Endodermal cell (in vitro differentiated cells): ENCODE data around the gene ZEB2. TPM values are rescaled to one million over a fixed set of nuclear protein-coding genes. Genes with fewer than 3 reads are reported as not detected.

Source experiments
- DNase-seq: peaks from one replicate; pipeline ENCODE4 v3.0.0-alpha.2; 2017
- H3K27ac ChIP-seq: 2 replicates; pipeline ENCODE4 v1.5.1; 2013; ENCODE audit warnings: mild to moderate bottlenecking, low read depth, low read length, moderate library complexity
- H3K27me3 ChIP-seq: 2 replicates; pipeline ENCODE4 v1.6.1; 2013; ENCODE audit warnings: mild to moderate bottlenecking, low read length, moderate library complexity; ENCODE audit not compliant: insufficient read depth, control insufficient read depth, poor library complexity, severe bottlenecking
- H3K36me3 ChIP-seq: 2 replicates; pipeline ENCODE4 v1.7.0; 2013; ENCODE audit warnings: mild to moderate bottlenecking, low read length, moderate library complexity; ENCODE audit not compliant: control insufficient read depth, insufficient read depth
- H3K4me1 ChIP-seq: one replicate; pipeline ENCODE4 v1.7.0; 2013; ENCODE audit warnings: low read length; ENCODE audit not compliant: control insufficient read depth, insufficient read depth
- H3K4me3 ChIP-seq: 2 replicates; pipeline ENCODE4 v1.5.1; 2013; ENCODE audit warnings: mild to moderate bottlenecking, low read length, moderate library complexity
- H3K9ac ChIP-seq: 2 replicates; pipeline ENCODE4 v1.6.1; 2013; ENCODE audit warnings: mild to moderate bottlenecking, low read length, moderate library complexity; ENCODE audit not compliant: poor library complexity, severe bottlenecking; ENCODE audit errors: extremely low read depth
- H3K9me3 ChIP-seq: 2 replicates; pipeline ENCODE4 v1.6.1; 2013; ENCODE audit warnings: mild to moderate bottlenecking, low read length, moderate library complexity; ENCODE audit not compliant: control insufficient read depth
- H3K27ac Mint-ChIP-seq: 2 replicates; pipeline ENCODE4 v1.8.0; 2020; ENCODE audit warnings: mixed read lengths
- H3K27me3 Mint-ChIP-seq: 2 replicates; pipeline ENCODE4 v1.8.0; 2021; ENCODE audit warnings: mild to moderate bottlenecking, mixed read lengths; ENCODE audit not compliant: insufficient read depth
- H3K36me3 Mint-ChIP-seq: 2 replicates; pipeline ENCODE4 v1.8.0; 2020; ENCODE audit warnings: low read depth, mixed read lengths
- H3K4me1 Mint-ChIP-seq: 2 replicates; pipeline ENCODE4 v1.8.0; 2020; ENCODE audit warnings: mixed read lengths
- H3K4me3 Mint-ChIP-seq: 2 replicates; pipeline ENCODE4 v1.8.0; 2020; ENCODE audit warnings: mild to moderate bottlenecking, moderate library complexity, mixed read lengths
- H3K9me3 Mint-ChIP-seq: 2 replicates; pipeline ENCODE4 v1.8.0; 2020; ENCODE audit warnings: mild to moderate bottlenecking, mixed read lengths
- WGBS, 2 experiments: methylation state at CpG; one replicate each; pipeline versions ENCODE4 v1.1.5 to v1.1.7; 2013; ENCODE audit warnings: missing lambda C conversion rate in 2 of 2, mixed read lengths in 1 of 2; ENCODE audit not compliant: insufficient coverage in 1 of 2, insufficient read length in 1 of 2; 5-methylcytosine and 5-hydroxymethylcytosine counted together
- total RNA-seq, 2 donors: library from RNA; stranded (reverse); fragmentation: NEBNext Ultra II Directional in 1 of 2; extraction: Animal tissue kit (Norgen Biotek cat#: 25700) in 1 of 2; gene quantifications; 2 replicates in 1 of 2; 3 replicates in 1 of 2; pipeline ENCODE4 v1.2.1, GENCODE V29; 2021
- TF ChIP-seq, protein P1 (sequence below): fragments of 200-600 bp; sonication (generic); conservative IDR thresholded peaks from 2 replicates; pipeline ENCODE4 v1.5.0; 2021; ENCODE audit warnings: antibody characterized with exemption, mild to moderate bottlenecking

ZEB2 gene
- total RNA-seq, 2 donors from 2014 or later: 0.29 to 0.31 TPM

DNA sequence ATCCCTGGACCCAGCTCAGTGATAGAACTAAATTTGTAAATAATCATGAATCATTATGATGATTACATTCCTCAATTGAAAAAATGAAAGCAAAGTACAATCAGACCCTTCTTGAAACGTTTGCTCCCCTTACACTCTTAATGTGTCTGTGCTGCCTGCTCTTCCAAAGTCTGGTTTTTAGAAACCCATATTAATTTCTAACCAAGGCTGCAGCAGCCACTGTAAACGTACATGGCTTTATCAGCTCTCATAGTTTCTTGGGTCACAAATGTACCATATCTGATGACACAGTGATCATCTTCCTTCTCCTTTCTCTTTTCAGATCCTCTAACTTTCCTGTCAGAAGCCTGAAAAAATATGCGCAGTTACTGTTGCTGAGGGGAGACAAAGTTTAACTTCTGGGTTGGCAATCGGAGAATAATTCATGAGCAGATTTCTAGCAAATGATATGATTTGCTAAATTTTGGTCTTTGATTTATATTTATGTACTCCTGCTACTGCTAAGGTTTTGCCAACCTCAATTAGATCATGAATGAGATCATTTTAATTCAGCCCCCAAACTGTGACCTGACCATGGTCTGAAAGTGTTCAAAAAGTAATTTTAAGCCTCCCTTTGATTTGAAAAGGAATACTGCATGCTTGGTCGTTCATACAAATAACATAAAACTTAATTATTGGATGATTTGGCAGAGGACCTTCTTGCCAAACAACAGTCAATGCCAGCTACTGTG, 12.3 kb downstream of the ZEB2 start:
- Histone ChIP-seq H3K27me3 (peaks cover 96% of the 10 kb centered on the region), H3K9me3 (no peaks in the 10 kb centered on the region), H3K9ac (no peak overlapping the region), H3K27ac (no peak overlapping the region), H3K4me3 (no peak overlapping the region), H3K36me3 (no peaks in the 10 kb centered on the region), H3K4me1 (peaks cover 7% of the 10 kb centered on the region)
- H3K9me3 Mint-ChIP-seq: no peaks in the 10 kb centered on the region
- H3K27me3 Mint-ChIP-seq: peaks cover 92% of the 10 kb centered on the region
- H3K4me3 Mint-ChIP-seq: no peak overlapping the region
- 75 to 90% methylated on average over 2 to 5 of the region's 5 CpGs for WGBS, 2 experiments
- H3K4me1 Mint-ChIP-seq: peaks cover 50% of the 10 kb centered on the region
- H3K27ac Mint-ChIP-seq: no peak overlapping the region
- DNase-seq: no peak
- TF ChIP-seq, protein P1, sequence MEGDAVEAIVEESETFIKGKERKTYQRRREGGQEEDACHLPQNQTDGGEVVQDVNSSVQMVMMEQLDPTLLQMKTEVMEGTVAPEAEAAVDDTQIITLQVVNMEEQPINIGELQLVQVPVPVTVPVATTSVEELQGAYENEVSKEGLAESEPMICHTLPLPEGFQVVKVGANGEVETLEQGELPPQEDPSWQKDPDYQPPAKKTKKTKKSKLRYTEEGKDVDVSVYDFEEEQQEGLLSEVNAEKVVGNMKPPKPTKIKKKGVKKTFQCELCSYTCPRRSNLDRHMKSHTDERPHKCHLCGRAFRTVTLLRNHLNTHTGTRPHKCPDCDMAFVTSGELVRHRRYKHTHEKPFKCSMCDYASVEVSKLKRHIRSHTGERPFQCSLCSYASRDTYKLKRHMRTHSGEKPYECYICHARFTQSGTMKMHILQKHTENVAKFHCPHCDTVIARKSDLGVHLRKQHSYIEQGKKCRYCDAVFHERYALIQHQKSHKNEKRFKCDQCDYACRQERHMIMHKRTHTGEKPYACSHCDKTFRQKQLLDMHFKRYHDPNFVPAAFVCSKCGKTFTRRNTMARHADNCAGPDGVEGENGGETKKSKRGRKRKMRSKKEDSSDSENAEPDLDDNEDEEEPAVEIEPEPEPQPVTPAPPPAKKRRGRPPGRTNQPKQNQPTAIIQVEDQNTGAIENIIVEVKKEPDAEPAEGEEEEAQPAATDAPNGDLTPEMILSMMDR: no peak
- no peaks in the 10 kb centered on the region for H3K36me3 Mint-ChIP-seq

DNA sequence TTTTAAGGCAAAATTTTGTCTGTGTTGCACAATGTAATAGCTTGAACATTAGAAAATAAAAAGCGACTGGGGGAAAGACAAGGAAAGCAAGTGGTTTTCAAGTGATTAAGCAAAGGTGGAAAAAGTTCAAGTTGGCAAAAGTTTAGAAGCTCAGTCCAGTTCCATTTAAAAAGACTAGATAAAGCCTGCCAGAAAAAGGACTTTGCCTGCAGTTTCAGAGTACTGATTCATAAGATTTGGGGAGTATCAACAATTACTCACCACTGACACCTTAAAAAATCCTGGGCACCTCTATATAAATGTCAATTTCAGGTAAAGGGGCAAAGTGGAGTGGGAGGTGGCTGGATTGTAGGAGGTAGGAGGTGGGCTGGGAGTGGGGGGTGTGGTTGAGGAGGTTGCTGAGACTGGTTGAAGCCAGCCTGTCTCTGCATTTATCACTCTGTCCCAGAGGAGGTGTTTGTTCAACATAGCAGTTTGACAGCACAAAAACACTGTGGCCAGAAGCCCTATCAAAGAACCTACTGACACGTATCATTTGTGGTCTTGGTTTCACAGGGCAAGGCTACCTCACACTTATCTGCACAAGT, 14.6 kb downstream of the ZEB2 start:
- peak; percentile 63 for DNase-seq
- Mint-ChIP-seq H3K9me3 (no peaks in the 10 kb centered on the region), H3K4me1 (peaks cover 51% of the 10 kb centered on the region), H3K27ac (no peak overlapping the region), H3K36me3 (no peaks in the 10 kb centered on the region), H3K4me3 (no peak overlapping the region), H3K27me3 (peaks cover 77% of the 10 kb centered on the region)
- Histone ChIP-seq H3K36me3 (no peaks in the 10 kb centered on the region), H3K27ac (peak overlapping the region; percentile 18), H3K9me3 (no peaks in the 10 kb centered on the region), H3K9ac (no peak overlapping the region), H3K4me1 (peaks cover 10% of the 10 kb centered on the region), H3K27me3 (peaks cover 89% of the 10 kb centered on the region), H3K4me3 (no peak overlapping the region)
- TF ChIP-seq, protein P1: no peak
- WGBS, 2 experiments: 69 to 71% methylated on average over 2 of the region's 2 CpGs

DNA sequence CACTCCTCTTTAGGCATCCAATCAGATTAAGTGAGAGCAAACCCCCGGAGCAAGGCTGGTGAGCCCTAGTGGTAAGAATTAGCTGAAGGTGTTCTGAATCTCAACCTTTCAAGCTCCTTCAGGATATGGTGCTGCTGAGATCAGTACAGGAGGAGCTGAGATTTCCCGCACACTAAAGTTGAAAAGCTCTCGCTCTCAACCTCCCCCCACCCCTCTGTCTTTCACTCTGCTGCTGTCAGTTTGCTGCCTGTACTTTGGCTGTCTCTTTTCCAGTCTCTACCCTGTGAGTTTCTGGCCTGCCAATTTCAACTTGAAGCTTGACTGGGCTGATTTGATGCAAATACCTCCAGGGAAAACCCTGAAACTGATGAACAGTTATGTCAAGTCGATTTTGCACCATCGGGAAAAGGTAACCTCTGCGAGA, 15.7 kb downstream of the ZEB2 start:
- Mint-ChIP-seq H3K9me3 (no peaks in the 10 kb centered on the region), H3K4me3 (no peak overlapping the region), H3K36me3 (no peaks in the 10 kb centered on the region), H3K27ac (no peak overlapping the region), H3K4me1 (peaks cover 46% of the 10 kb centered on the region), H3K27me3 (peaks cover 66% of the 10 kb centered on the region)
- Histone ChIP-seq H3K4me1 (peaks cover 8% of the 10 kb centered on the region), H3K36me3 (no peaks in the 10 kb centered on the region), H3K9me3 (no peaks in the 10 kb centered on the region), H3K27ac (peak overlapping the region; percentile 62), H3K9ac (no peak overlapping the region), H3K27me3 (peaks cover 78% of the 10 kb centered on the region), H3K4me3 (no peak overlapping the region)
- DNase-seq: peak; percentile 71
- WGBS, 2 experiments: 47 to 57% methylated on average over 4 to 6 of the region's 6 CpGs
- TF ChIP-seq, protein P1: peak; percentile 67
